ENCODE data around the gene GLI3. TPM values are rescaled to one million over a fixed set of nuclear protein-coding genes. Genes with fewer than 3 reads are reported as not detected.

The GLI3 gene
- total and polyA plus RNA-seq, 8 donors, result 0.29 to 7.0 (median 2.3) TPM

GRCh38 chr7:42174391-42174912 lies 62.6 kb downstream of the GLI3 start:
- peak overlapping the region in 3 of 5 donors; percentile 15 to 66 (median 36) for H3K27ac ChIP-seq
- no peaks in the 10 kb centered on the region for H3K36me3 ChIP-seq
- intact Hi-C loops (cut with DNase I; ENCODE audit: low total_unique reads), result no loop called here
- peak in 1 of 2 donors; percentile 50 for DNase-seq
- TF ChIP-seq CTCF (IDR thresholded peaks at IDR 0.05), result no peak
- TF ChIP-seq EP300 (IDR thresholded peaks at IDR 0.05), result no peak
- TF ChIP-seq POLR2AphosphoS5 (IDR thresholded peaks at IDR 0.05), result peak in 1 of 3 donors; percentile 24
- no peaks in the 10 kb centered on the region for H3K9me3 ChIP-seq
- peaks cover 0 to 15% (median 3%) of the 10 kb centered on the region in 4 donors for H3K4me1 ChIP-seq
- H3K4me3 ChIP-seq, result no peak overlapping the region
- no peaks in the 10 kb centered on the region for H3K27me3 ChIP-seq
- WGBS, 5 donors, result 60 to 79% (median 70%) methylated on average over 20 of the region's 20 CpGs

- Histone ChIP-seq H3K4me3 (no peak overlapping the region), H3K27me3 (no peaks in the 10 kb centered on the region), H3K27ac (no peak overlapping the region), H3K9me3 (no peaks in the 10 kb centered on the region), H3K4me1 (peaks cover 4 to 24% (median 9%) of the 10 kb centered on the region in 4 donors), H3K36me3 (no peaks in the 10 kb centered on the region)
- intact Hi-C loops (cut with DNase I; ENCODE audit: low total_unique reads), result no loop called here
- TF ChIP-seq POLR2AphosphoS5 (IDR thresholded peaks at IDR 0.05) (no peak), POLR2A (IDR thresholded peaks at IDR 0.05) (no peak), EP300 (IDR thresholded peaks at IDR 0.05) (no peak), CTCF (IDR thresholded peaks at IDR 0.05) (no peak)
- DNase-seq, result no peak
These were observed 66.3 kb downstream of the GLI3 start for GRCh38 chr7:42170724-42171123.

GRCh38 chr7:42168512-42168911 lies 68.5 kb downstream of the GLI3 start:
- DNase-seq, result no peak
- Histone ChIP-seq H3K4me1 (peaks cover 0 to 13% (median 8%) of the 10 kb centered on the region in 4 donors), H3K27ac (no peak overlapping the region), H3K4me3 (no peak overlapping the region), H3K27me3 (no peaks in the 10 kb centered on the region), H3K36me3 (no peaks in the 10 kb centered on the region), H3K9me3 (no peaks in the 10 kb centered on the region)
- 87 to 90% (median 90%) methylated on average over 8 of the region's 8 CpGs for WGBS, 5 donors
- intact Hi-C loops (cut with DNase I; ENCODE audit: low total_unique reads), result no loop called here
- no peak for TF ChIP-seq POLR2A (IDR thresholded peaks at IDR 0.05)
- no peak for TF ChIP-seq POLR2AphosphoS5 (IDR thresholded peaks at IDR 0.05)
- TF ChIP-seq CTCF (IDR thresholded peaks at IDR 0.05), result no peak
- TF ChIP-seq EP300 (IDR thresholded peaks at IDR 0.05), result no peak

- no peak overlapping the region for H3K27ac ChIP-seq
- H3K9me3 ChIP-seq, result no peaks in the 10 kb centered on the region
- intact Hi-C loops (cut with DNase I; ENCODE audit: low total_unique reads), result no loop called here
- DNase-seq, result no peak
- H3K4me3 ChIP-seq, result no peak overlapping the region
- no peaks in the 10 kb centered on the region for H3K36me3 ChIP-seq
- peaks cover 0 to 13% (median 6%) of the 10 kb centered on the region in 4 donors for H3K4me1 ChIP-seq
- TF ChIP-seq POLR2AphosphoS5 (IDR thresholded peaks at IDR 0.05) (no peak), CTCF (IDR thresholded peaks at IDR 0.05) (no peak), EP300 (IDR thresholded peaks at IDR 0.05) (no peak), POLR2A (IDR thresholded peaks at IDR 0.05) (no peak)
- no peaks in the 10 kb centered on the region for H3K27me3 ChIP-seq
These were observed 69.3 kb downstream of the GLI3 start for GRCh38 chr7:42167631-42168236.

Data from stomach (tissue), 9 donors.